ENCODE data around the gene GIN1.
"Not testable (repeated sequence)": the region's sequence is repeated elsewhere in the genome, so short reads cannot be mapped to it uniquely, and the experiment has no call there.

DNA sequence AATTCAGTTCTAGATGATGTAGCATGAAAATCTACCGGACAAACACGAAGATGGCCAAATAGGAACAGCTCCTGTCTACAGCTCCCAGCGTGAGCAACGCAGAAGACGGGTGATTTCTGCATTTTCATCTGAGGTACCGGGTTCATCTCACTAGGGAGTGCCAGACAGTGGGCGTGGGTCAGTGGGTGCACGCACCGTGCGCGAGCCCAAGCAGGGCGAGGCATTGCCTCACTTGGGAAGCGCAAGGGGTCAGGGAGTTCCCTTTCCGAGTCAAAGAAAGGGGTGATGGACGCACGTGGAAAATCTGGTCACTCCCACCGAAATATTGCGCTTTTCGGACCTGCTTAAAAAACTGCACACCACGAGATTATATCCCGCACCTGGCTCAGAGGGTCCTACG lies 73.2 kb downstream of the GIN1 start:
- TF ChIP-seq, protein P1, sequence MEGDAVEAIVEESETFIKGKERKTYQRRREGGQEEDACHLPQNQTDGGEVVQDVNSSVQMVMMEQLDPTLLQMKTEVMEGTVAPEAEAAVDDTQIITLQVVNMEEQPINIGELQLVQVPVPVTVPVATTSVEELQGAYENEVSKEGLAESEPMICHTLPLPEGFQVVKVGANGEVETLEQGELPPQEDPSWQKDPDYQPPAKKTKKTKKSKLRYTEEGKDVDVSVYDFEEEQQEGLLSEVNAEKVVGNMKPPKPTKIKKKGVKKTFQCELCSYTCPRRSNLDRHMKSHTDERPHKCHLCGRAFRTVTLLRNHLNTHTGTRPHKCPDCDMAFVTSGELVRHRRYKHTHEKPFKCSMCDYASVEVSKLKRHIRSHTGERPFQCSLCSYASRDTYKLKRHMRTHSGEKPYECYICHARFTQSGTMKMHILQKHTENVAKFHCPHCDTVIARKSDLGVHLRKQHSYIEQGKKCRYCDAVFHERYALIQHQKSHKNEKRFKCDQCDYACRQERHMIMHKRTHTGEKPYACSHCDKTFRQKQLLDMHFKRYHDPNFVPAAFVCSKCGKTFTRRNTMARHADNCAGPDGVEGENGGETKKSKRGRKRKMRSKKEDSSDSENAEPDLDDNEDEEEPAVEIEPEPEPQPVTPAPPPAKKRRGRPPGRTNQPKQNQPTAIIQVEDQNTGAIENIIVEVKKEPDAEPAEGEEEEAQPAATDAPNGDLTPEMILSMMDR (conservative IDR thresholded peaks at IDR 0.05), result not testable (repeated sequence)
- not testable (repeated sequence) for TF ChIP-seq ZFX (IDR thresholded peaks at IDR 0.05)

Data from C4-2B (cell line).